Measurements from ENCODE around the gene NOX5. TPM values are rescaled to one million over a fixed set of nuclear protein-coding genes. Genes with fewer than 3 reads are reported as not detected.

NOX5 gene
- total RNA-seq, 2 experiments from 2014 or later = not detected

- no peaks in the 10 kb centered on the region for H3K36me3 Mint-ChIP-seq (ENCODE audit: low read depth)
- Histone ChIP-seq H3K27me3 (ENCODE audit: control insufficient read depth in 1 of 2, insufficient read depth in 2 of 2, low read length in 2 of 2) (peaks cover 0 to 10% of the 10 kb centered on the region in 2 experiments), H3K36me3 (ENCODE audit: insufficient read depth, low read length) (no peaks in the 10 kb centered on the region), H3K4me1 (ENCODE audit: insufficient read depth, low read length) (no peaks in the 10 kb centered on the region), H3K9me3 (ENCODE audit: control insufficient read depth in 1 of 2, insufficient read depth in 1 of 2, low read length in 2 of 2) (peaks cover 0 to 3% of the 10 kb centered on the region in 2 experiments), H3K27ac (ENCODE audit: low read depth in 1 of 2, low read length in 2 of 2) (no peak overlapping the region), H3K4me3 (ENCODE audit: low read length) (no peak overlapping the region)
- ATAC-seq (ENCODE audit: poor library complexity) = no peak
- DNase-seq = no peak
- intact Hi-C loops (cut with DNase I, micrococcal nuclease) = no loop called here
- H3K27me3 Mint-ChIP-seq = peaks cover 28% of the 10 kb centered on the region
- TF ChIP-seq CTCF (IDR thresholded peaks at IDR 0.05) = no peak
- ChIA-PET POLR2A (no interaction called here), CTCF (no interaction called here)
- H3K4me1 Mint-ChIP-seq (ENCODE audit: low read depth) = no peaks in the 10 kb centered on the region
- H3K9me3 Mint-ChIP-seq = no peaks in the 10 kb centered on the region
- H3K4me3 Mint-ChIP-seq = no peak overlapping the region
- H3K27ac Mint-ChIP-seq = no peak overlapping the region
These were observed 32.6 kb upstream of the NOX5 start for GRCh38 chr15:68981941-68982340.

GRCh38 chr15:68982976-68983563 lies 31.4 kb upstream of the NOX5 start:
- Histone ChIP-seq H3K27ac (ENCODE audit: low read depth in 1 of 2, low read length in 2 of 2) (no peak overlapping the region), H3K36me3 (ENCODE audit: insufficient read depth, low read length) (no peaks in the 10 kb centered on the region), H3K4me1 (ENCODE audit: insufficient read depth, low read length) (no peaks in the 10 kb centered on the region), H3K4me3 (ENCODE audit: low read length) (no peak overlapping the region), H3K27me3 (ENCODE audit: control insufficient read depth in 1 of 2, insufficient read depth in 2 of 2, low read length in 2 of 2) (peaks cover 0 to 10% of the 10 kb centered on the region in 2 experiments), H3K9me3 (ENCODE audit: control insufficient read depth in 1 of 2, insufficient read depth in 1 of 2, low read length in 2 of 2) (no peaks in the 10 kb centered on the region)
- TF ChIP-seq CTCF (IDR thresholded peaks at IDR 0.05) = no peak
- no peaks in the 10 kb centered on the region for H3K9me3 Mint-ChIP-seq
- DNase-seq (no peak), ATAC-seq (ENCODE audit: poor library complexity) (no peak)
- peaks cover 32% of the 10 kb centered on the region for H3K27me3 Mint-ChIP-seq
- H3K4me3 Mint-ChIP-seq = no peak overlapping the region
- no peaks in the 10 kb centered on the region for H3K4me1 Mint-ChIP-seq (ENCODE audit: low read depth)
- intact Hi-C loops (cut with DNase I, micrococcal nuclease) = no loop called here
- ChIA-PET CTCF (no interaction called here), POLR2A (no interaction called here)
- no peak overlapping the region for H3K27ac Mint-ChIP-seq
- no peaks in the 10 kb centered on the region for H3K36me3 Mint-ChIP-seq (ENCODE audit: low read depth)

GRCh38 chr15:68983961-68984481 lies 30.5 kb upstream of the NOX5 start:
- peaks cover 0 to 10% of the 10 kb centered on the region in 2 experiments for H3K27me3 ChIP-seq (ENCODE audit: control insufficient read depth in 1 of 2, insufficient read depth in 2 of 2, low read length in 2 of 2)
- no peak for ATAC-seq (ENCODE audit: poor library complexity)
- intact Hi-C loops (cut with DNase I, micrococcal nuclease) = no loop called here
- no peaks in the 10 kb centered on the region for H3K9me3 ChIP-seq (ENCODE audit: control insufficient read depth in 1 of 2, insufficient read depth in 1 of 2, low read length in 2 of 2)
- H3K4me1 ChIP-seq (ENCODE audit: insufficient read depth, low read length) = no peaks in the 10 kb centered on the region
- TF ChIP-seq CTCF (IDR thresholded peaks at IDR 0.05) = no peak
- Mint-ChIP-seq H3K36me3 (ENCODE audit: low read depth) (no peaks in the 10 kb centered on the region), H3K9me3 (no peaks in the 10 kb centered on the region), H3K4me1 (ENCODE audit: low read depth) (no peaks in the 10 kb centered on the region), H3K27me3 (peaks cover 33% of the 10 kb centered on the region), H3K4me3 (no peak overlapping the region), H3K27ac (no peak overlapping the region)
- no peak for DNase-seq
- ChIA-PET CTCF (no interaction called here), POLR2A (no interaction called here)
- no peak overlapping the region for H3K4me3 ChIP-seq (ENCODE audit: low read length)
- H3K36me3 ChIP-seq (ENCODE audit: insufficient read depth, low read length) = no peaks in the 10 kb centered on the region
- H3K27ac ChIP-seq (ENCODE audit: low read depth in 1 of 2, low read length in 2 of 2) = no peak overlapping the region

All from CD4-positive, alpha-beta T cell (primary cell).